HCT116 (cell line): Measurements from ENCODE around the gene UBE2D1. TPM values are rescaled to one million over a fixed set of nuclear protein-coding genes. Genes with fewer than 3 reads are reported as not detected.

ENCODE experiments used
- ATAC-seq: fragments of 200-7000 bp; cut with Tn5 transposase; 2 replicates; pipeline ENCODE4 v1.9.1; 2020; ENCODE audit warnings: mild to moderate bottlenecking, moderate library complexity
- BruUV-seq: library from RNA; stranded (reverse); fragments of 400-500 nt; replicated peaks from 2 replicates; lab custom pipeline; 2021; lab: Mats Ljungman, UMichigan
- CTCF ChIA-PET: fragments of 300-600 bp; sonication (Branson Sonifier 250); formaldehyde crosslinking; loops from one replicate; lab custom pipeline; 2021; ENCODE audit warnings: antibody characterized with exemption; lab: Charles Lee
- POLR2A ChIA-PET: fragments of 300-600, 350-600 bp; sonication (Branson Sonifier 250); formaldehyde crosslinking; loops from one replicate; lab custom pipeline; 2021; ENCODE audit warnings: antibody characterized with exemption; lab: Charles Lee
- RAD21 ChIA-PET, 2 experiments: fragments of 300-600 bp; sonication (Branson Sonifier 250); formaldehyde crosslinking; loops; one replicate each; lab custom pipeline; 2023; ENCODE audit warnings: low total read pairs in 2 of 2; ENCODE audit not compliant: uncharacterized antibody in 2 of 2, unreplicated experiment in 2 of 2, low non-redundant PET in 1 of 2; lab: Charles Lee
- DNase-seq: peaks from one replicate; pipeline ENCODE4 v3.0.0-alpha.2; 2010; ENCODE audit warnings: low read depth, low spot score
- H2AFZ ChIP-seq: fragments of 200-600 bp; shearing (Covaris generic), sonication (generic); 2 replicates; pipeline ENCODE4 v1.6.1; 2017; ENCODE audit warnings: low read depth, mixed run types, mixed read lengths, antibody characterized with exemption, low read length; ENCODE audit not compliant: poor library complexity, severe bottlenecking
- H3K27ac ChIP-seq: 2 replicates; pipeline ENCODE4 v1.5.1; 2012; ENCODE audit warnings: low read depth, low read length
- H3K27me3 ChIP-seq: fragments of 200-600 bp; sonication (generic); 2 replicates; pipeline ENCODE4 v1.6.1; 2016; ENCODE audit warnings: mixed run types, low read length, mixed read lengths; ENCODE audit not compliant: insufficient read depth
- H3K36me3 ChIP-seq, 2 experiments: fragments of 200-500 bp in 1 of 2; fragments of 200-600 bp in 1 of 2; sonication (Bioruptor generic) in 1 of 2; sonication (generic) in 1 of 2; 2 replicates each; pipeline versions ENCODE4 v1.5.1 to v1.6.1; 2014 to 2016; ENCODE audit warnings: low read length in 2 of 2, inconsistent platforms in 1 of 2, mixed read lengths in 1 of 2, mixed run types in 1 of 2; ENCODE audit not compliant: insufficient read depth in 2 of 2, control insufficient read depth in 1 of 2
- H3K4me1 ChIP-seq, 2 experiments: fragments of 200-600 bp in 1 of 2; sonication (generic) in 1 of 2; 2 replicates each; pipeline versions ENCODE4 v1.5.1 to v1.6.1; 2012 to 2017; ENCODE audit warnings: low read length in 2 of 2, inconsistent platforms in 1 of 2, mild to moderate bottlenecking in 1 of 2, mixed read lengths in 1 of 2, mixed run types in 1 of 2, moderate library complexity in 1 of 2; ENCODE audit not compliant: insufficient read depth in 2 of 2, control insufficient read depth in 1 of 2
- H3K4me2 ChIP-seq: fragments of 200-600 bp; sonication (generic); 2 replicates; pipeline ENCODE4 v1.6.1; 2017; ENCODE audit warnings: mixed run types, low read length, mixed read lengths
- H3K4me3 ChIP-seq, 2 experiments: fragments of 200-600 bp in 1 of 2; sonication (generic) in 1 of 2; replicated peaks in 1 of 2; 2 replicates each; pipeline ENCODE4 v1.5.1; 2011 to 2016; ENCODE audit warnings: low read length in 2 of 2, control low read depth in 1 of 2, low read depth in 1 of 2, mild to moderate bottlenecking in 1 of 2, mixed read lengths in 1 of 2, mixed run types in 1 of 2
- H3K79me2 ChIP-seq: fragments of 200-600 bp; sonication (generic); 2 replicates; pipeline ENCODE4 v1.6.1; 2017; ENCODE audit warnings: mild to moderate bottlenecking, mixed run types, low read length, moderate library complexity, mixed read lengths; ENCODE audit not compliant: insufficient read depth
- H3K9ac ChIP-seq: fragments of 200-600 bp; sonication (generic); 2 replicates; pipeline ENCODE4 v1.6.1; 2016; ENCODE audit warnings: low read length, mixed read lengths
- H3K9me2 ChIP-seq: fragments of 200-600 bp; sonication (generic), shearing (Covaris generic); 2 replicates; pipeline ENCODE4 v1.6.1; 2017; ENCODE audit warnings: mixed run types, mild to moderate bottlenecking, moderate library complexity; ENCODE audit not compliant: insufficient read depth
- H3K9me3 ChIP-seq, 2 experiments: fragments of 200-500 bp in 1 of 2; fragments of 200-600 bp in 1 of 2; sonication (Bioruptor generic) in 1 of 2; sonication (generic) in 1 of 2; 2 replicates each; pipeline ENCODE4 v1.6.1; 2014 to 2017; ENCODE audit warnings: low read length in 2 of 2, mixed read lengths in 2 of 2, inconsistent platforms in 1 of 2, low read depth in 1 of 2, mild to moderate bottlenecking in 1 of 2, mixed run types in 1 of 2, moderate library complexity in 1 of 2; ENCODE audit not compliant: control insufficient read depth in 1 of 2, insufficient read depth in 1 of 2
- H4K20me1 ChIP-seq: fragments of 200-600 bp; sonication (generic), shearing (Covaris generic); 2 replicates; pipeline ENCODE4 v1.6.1; 2017; ENCODE audit warnings: mixed run types, mild to moderate bottlenecking, moderate library complexity; ENCODE audit not compliant: insufficient read depth
- EGR1 ChIP-seq: IDR thresholded peaks from 2 replicates; pipeline ENCODE4 v1.6.1; 2012; ENCODE audit warnings: low read depth
- ELF1 ChIP-seq: IDR thresholded peaks from 2 replicates; pipeline ENCODE4 v1.6.1; 2012; ENCODE audit warnings: low read depth, borderline replicate concordance
- FOSL1 ChIP-seq: IDR thresholded peaks from 2 replicates; pipeline ENCODE4 v1.6.1; 2012; ENCODE audit warnings: low read depth
- POLR2AphosphoS5 ChIP-seq: IDR thresholded peaks from 2 replicates; pipeline ENCODE4 v1.6.1; 2011; ENCODE audit warnings: mild to moderate bottlenecking, low read depth, low read length, moderate library complexity
- SIN3A ChIP-seq: IDR thresholded peaks from 2 replicates; pipeline ENCODE4 v1.6.1; 2012; ENCODE audit warnings: low read depth
- TCF7L2 ChIP-seq: IDR thresholded peaks from 2 replicates; pipeline ENCODE4 v1.7.0; 2011; ENCODE audit warnings: borderline replicate concordance, inconsistent platforms; ENCODE audit not compliant: insufficient read depth, insufficient read length; ENCODE audit errors: extremely low read depth
- intact Hi-C: fragments of 100-400 bp; cut with micrococcal nuclease; formaldehyde crosslinking; loops from 2 replicates; pipeline ENCODE4 v1.10.0; 2022
- total RNA-seq: library from RNA; stranded (reverse); gene quantifications from one replicate; pipeline ENCODE4 v1.2.1, GENCODE V29; 2021; ENCODE audit not compliant: unreplicated experiment
- TF ChIP-seq, protein P1 (sequence below): IDR thresholded peaks from 2 replicates; pipeline ENCODE4 v1.6.1; 2012; ENCODE audit warnings: low read depth

Gene UBE2D1
- total RNA-seq, 1 experiment from 2014 or later: 15.5 TPM

DNA sequence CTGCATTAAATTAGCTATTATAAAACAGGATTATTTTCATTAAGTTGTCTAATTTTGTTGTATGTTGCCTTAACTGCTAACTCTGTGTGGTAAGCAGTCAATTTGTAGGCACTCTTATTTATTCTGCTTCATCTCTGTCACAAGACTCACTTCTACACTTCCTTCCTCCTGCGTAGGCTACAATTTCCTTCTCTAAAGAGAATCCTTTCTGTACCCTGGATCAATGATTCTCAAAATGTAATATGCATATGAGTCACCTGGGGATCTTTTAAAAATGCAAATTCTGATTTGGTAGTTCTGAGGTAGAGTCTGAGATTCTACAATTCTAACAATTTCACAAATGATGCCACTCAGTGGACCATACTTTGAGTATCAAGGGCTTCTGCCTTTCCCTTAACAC, 4.4 kb upstream of the UBE2D1 start:
- Histone ChIP-seq H3K27me3 (no peaks in the 10 kb centered on the region), H3K36me3 (no peaks in the 10 kb centered on the region), H3K27ac (no peak overlapping the region), H2AFZ (no peak overlapping the region), H4K20me1 (no peaks in the 10 kb centered on the region), H3K9me3 (no peaks in the 10 kb centered on the region), H3K9ac (no peak overlapping the region), H3K4me3 (no peak overlapping the region), H3K79me2 (peaks cover 2% of the 10 kb centered on the region; the same call in 1 of the 2 replicates), H3K4me1 (peaks cover 0 to 7% of the 10 kb centered on the region in 2 experiments; a peak in 2 of 4 replicates), H3K4me2 (no peak overlapping the region), H3K9me2 (no peaks in the 10 kb centered on the region)
- intact Hi-C loops: no loop called here
- RAD21 ChIA-PET: no interaction called here
- POLR2A ChIA-PET: no interaction called here
- DNase-seq (no peak), ATAC-seq (no peak)
- BruUV-seq: no TSS peak
- TF ChIP-seq SIN3A: no peak
- TF ChIP-seq EGR1: no peak
- TF ChIP-seq FOSL1: no peak
- TF ChIP-seq TCF7L2: no peak
- TF ChIP-seq, protein P1, sequence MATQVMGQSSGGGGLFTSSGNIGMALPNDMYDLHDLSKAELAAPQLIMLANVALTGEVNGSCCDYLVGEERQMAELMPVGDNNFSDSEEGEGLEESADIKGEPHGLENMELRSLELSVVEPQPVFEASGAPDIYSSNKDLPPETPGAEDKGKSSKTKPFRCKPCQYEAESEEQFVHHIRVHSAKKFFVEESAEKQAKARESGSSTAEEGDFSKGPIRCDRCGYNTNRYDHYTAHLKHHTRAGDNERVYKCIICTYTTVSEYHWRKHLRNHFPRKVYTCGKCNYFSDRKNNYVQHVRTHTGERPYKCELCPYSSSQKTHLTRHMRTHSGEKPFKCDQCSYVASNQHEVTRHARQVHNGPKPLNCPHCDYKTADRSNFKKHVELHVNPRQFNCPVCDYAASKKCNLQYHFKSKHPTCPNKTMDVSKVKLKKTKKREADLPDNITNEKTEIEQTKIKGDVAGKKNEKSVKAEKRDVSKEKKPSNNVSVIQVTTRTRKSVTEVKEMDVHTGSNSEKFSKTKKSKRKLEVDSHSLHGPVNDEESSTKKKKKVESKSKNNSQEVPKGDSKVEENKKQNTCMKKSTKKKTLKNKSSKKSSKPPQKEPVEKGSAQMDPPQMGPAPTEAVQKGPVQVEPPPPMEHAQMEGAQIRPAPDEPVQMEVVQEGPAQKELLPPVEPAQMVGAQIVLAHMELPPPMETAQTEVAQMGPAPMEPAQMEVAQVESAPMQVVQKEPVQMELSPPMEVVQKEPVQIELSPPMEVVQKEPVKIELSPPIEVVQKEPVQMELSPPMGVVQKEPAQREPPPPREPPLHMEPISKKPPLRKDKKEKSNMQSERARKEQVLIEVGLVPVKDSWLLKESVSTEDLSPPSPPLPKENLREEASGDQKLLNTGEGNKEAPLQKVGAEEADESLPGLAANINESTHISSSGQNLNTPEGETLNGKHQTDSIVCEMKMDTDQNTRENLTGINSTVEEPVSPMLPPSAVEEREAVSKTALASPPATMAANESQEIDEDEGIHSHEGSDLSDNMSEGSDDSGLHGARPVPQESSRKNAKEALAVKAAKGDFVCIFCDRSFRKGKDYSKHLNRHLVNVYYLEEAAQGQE: no peak
- no peak for TF ChIP-seq ELF1
- TF ChIP-seq POLR2AphosphoS5: no peak
- CTCF ChIA-PET: no interaction called here
